HG02798 (cell line): ENCODE results near the gene CACNA1B.
"Not testable (repeated sequence)": the region's sequence is repeated elsewhere in the genome, so short reads cannot be mapped to it uniquely, and the experiment has no call there.

Source experiments
- ATAC-seq: cut with Tn5 transposase; IDR thresholded peaks from one replicate; pipeline ENCODE4 v1.9.1; 2021; ENCODE audit warnings: mild to moderate bottlenecking; ENCODE audit not compliant: unreplicated experiment, poor library complexity

CACNA1B gene

GRCh38 chr9:137877506-137878122 is at the start of gene CACNA1B:
TSS of gene CACNA1B (plus strand) at chr9:137877782. CDS start at chr9:137877934, 152 bp downstream.
- ATAC-seq: not testable (repeated sequence)

GRCh38 chr9:137827908-137828526 is 49.6 kb upstream of the CACNA1B start:
- no peak for ATAC-seq

GRCh38 chr9:137828527-137829259 is 48.9 kb upstream of the CACNA1B start:
- no peak for ATAC-seq

GRCh38 chr9:137829260-137829996 is 48.2 kb upstream of the CACNA1B start:
- ATAC-seq: no peak

- ATAC-seq: no peak
Observed at GRCh38 chr9:137832191-137832700, 45.3 kb upstream of the CACNA1B start.

- no peak for ATAC-seq
Observed at GRCh38 chr9:137832830-137833590, 44.6 kb upstream of the CACNA1B start.

GRCh38 chr9:137833721-137834613 is 43.6 kb upstream of the CACNA1B start:
- no peak for ATAC-seq

- ATAC-seq: no peak
Observed at GRCh38 chr9:137834846-137835546, 42.6 kb upstream of the CACNA1B start.

- no peak for ATAC-seq
Observed at GRCh38 chr9:137836151-137836830, 41.3 kb upstream of the CACNA1B start.

- no peak for ATAC-seq
Observed at GRCh38 chr9:137836831-137837241, 40.7 kb upstream of the CACNA1B start.

GRCh38 chr9:137837345-137838278 is 40.0 kb upstream of the CACNA1B start:
- ATAC-seq: no peak

GRCh38 chr9:137838576-137838975 is 39.0 kb upstream of the CACNA1B start:
- ATAC-seq: no peak

- no peak for ATAC-seq
Observed at GRCh38 chr9:137843355-137843754, 34.2 kb upstream of the CACNA1B start.

GRCh38 chr9:137851516-137852267 is 25.9 kb upstream of the CACNA1B start:
- no peak for ATAC-seq

- ATAC-seq: no peak
Observed at GRCh38 chr9:137853392-137853995, 24.1 kb upstream of the CACNA1B start.

GRCh38 chr9:137860361-137860760 is 17.2 kb upstream of the CACNA1B start:
- no peak for ATAC-seq
